Measurements from ENCODE around the gene NCBP3. TPM values are rescaled to one million over a fixed set of nuclear protein-coding genes. Genes with fewer than 3 reads are reported as not detected.

NCBP3 gene
- total and polyA plus RNA-seq, 2 of the 8 experiments (the other 6 are each of a cell fraction or from before 2014, with no cell fraction given) = 19.6 to 46.1 TPM

GRCh38 chr17:3817851-3818605 is 28.0 kb downstream of the NCBP3 start:
- no peaks in the 10 kb centered on the region for H3K9me3 ChIP-seq (ENCODE audit: insufficient read depth in 2 of 2, low read depth in 1 of 2, low read length in 1 of 2)
- H3K4me2 ChIP-seq (ENCODE audit: insufficient read depth in 1 of 2, low read depth in 2 of 2, low read length in 2 of 2) = no peak overlapping the region
- 94% methylated on average over 12 of the region's 12 CpGs; no CpG with 5 or more reads in 1 of the 2 experiments for WGBS, 2 experiments (ENCODE audit: extremely low coverage in 1 of 2, insufficient coverage in 1 of 2, insufficient read length in 1 of 2, insufficient replicate concordance in 2 of 2, low coverage in 1 of 2, low lambda C conversion rate in 2 of 2, missing lambda C conversion rate in 1 of 2)
- no peak overlapping the region for H2BK5ac ChIP-seq (ENCODE audit: low read depth, low read length)
- peaks cover 25 to 82% (median 64%) of the 10 kb centered on the region in 4 experiments; a peak in 7 of 8 replicates for H3K36me3 ChIP-seq (ENCODE audit: control insufficient read depth in 2 of 4, insufficient read depth in 4 of 4, low read length in 3 of 4)
- no peak overlapping the region for H3K4ac ChIP-seq (replicated peaks; ENCODE audit: insufficient read length, low read depth, low read length)
- no peak for FAIRE-seq
- no peak overlapping the region for H2BK120ac ChIP-seq (replicated peaks; ENCODE audit: low read depth, low read length)
- H3K56ac ChIP-seq (replicated peaks; ENCODE audit: insufficient read length, low read depth, low read length) = no peak overlapping the region
- H3K79me1 ChIP-seq (ENCODE audit: low read depth, low read length) = no peaks in the 10 kb centered on the region
- no peak overlapping the region; the same call in 1 of the 2 replicates for H4K8ac ChIP-seq (ENCODE audit: extremely low read depth, insufficient read depth, low read length)
- no peaks in the 10 kb centered on the region; the same call in 1 of the 2 replicates for H3K23me2 ChIP-seq (ENCODE audit: low read depth, low read length)
- DNase-seq (ENCODE audit: low read depth in 1 of 2, low spot score in 2 of 2) = no peak
- no peak overlapping the region for H4K5ac ChIP-seq (ENCODE audit: insufficient read length, low read depth, low read length)
- H2AK5ac ChIP-seq (ENCODE audit: low read depth, low read length) = no peak overlapping the region
- H3K18ac ChIP-seq (ENCODE audit: extremely low read depth, low read length) = no peak overlapping the region
- ChIA-PET CTCF (ENCODE audit: partially characterized antibody) (interaction anchor here (0.7 to 1.9 kb wide), 7 partner anchors 9 to 79 kb away, joined by 3 to 13 read pairs (median 4); no protein-coding TSS in a partner anchor), POLR2A (ENCODE audit: partially characterized antibody) (no interaction called here)
- H3K27ac ChIP-seq (ENCODE audit: low read depth, low read length) = no peak overlapping the region
- H3K27me3 ChIP-seq (replicated peaks in 1 of 4; ENCODE audit: control insufficient read depth in 3 of 4, extremely low read depth in 1 of 4, insufficient read depth in 3 of 4, low read length in 3 of 4) = no peaks in the 10 kb centered on the region
- no peak overlapping the region for H3K9ac ChIP-seq (replicated peaks in 1 of 4; ENCODE audit: extremely low read depth in 1 of 4, low read depth in 3 of 4, low read length in 3 of 4)
- no peak overlapping the region for H3K4me3 ChIP-seq (ENCODE audit: extremely low read depth in 1 of 4, insufficient read depth in 2 of 4, low read depth in 3 of 4, low read length in 4 of 4)
- H3K23ac ChIP-seq (ENCODE audit: insufficient read length) = no peak overlapping the region
- H2BK12ac ChIP-seq (ENCODE audit: low read depth, low read length) = no peak overlapping the region
- H4K20me1 ChIP-seq (replicated peaks in 1 of 2; ENCODE audit: control insufficient read depth in 1 of 2, insufficient read depth in 2 of 2, low read length in 2 of 2) = peaks cover 2 to 3% of the 10 kb centered on the region in 2 experiments
- H2BK20ac ChIP-seq (ENCODE audit: low read length) = no peak overlapping the region
- H4K91ac ChIP-seq (replicated peaks; ENCODE audit: insufficient read length, low read length) = no peak overlapping the region
- no peak overlapping the region for H3K14ac ChIP-seq (ENCODE audit: insufficient read length)
- H2BK15ac ChIP-seq (ENCODE audit: low read length) = no peak overlapping the region
- H3K4me1 ChIP-seq (replicated peaks in 1 of 4; ENCODE audit: control insufficient read depth in 3 of 4, insufficient read depth in 4 of 4, low read length in 3 of 4) = no peaks in the 10 kb centered on the region
- H2AFZ ChIP-seq (ENCODE audit: low read length) = no peak overlapping the region
- H3K79me2 ChIP-seq (ENCODE audit: control insufficient read depth in 1 of 2, insufficient read depth in 2 of 2, low read length in 2 of 2) = no peaks in the 10 kb centered on the region
- TF ChIP-seq, protein P1, sequence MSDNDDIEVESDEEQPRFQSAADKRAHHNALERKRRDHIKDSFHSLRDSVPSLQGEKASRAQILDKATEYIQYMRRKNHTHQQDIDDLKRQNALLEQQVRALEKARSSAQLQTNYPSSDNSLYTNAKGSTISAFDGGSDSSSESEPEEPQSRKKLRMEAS (IDR thresholded peaks at IDR 0.05) = no peak
- TF ChIP-seq GTF2F1 (IDR thresholded peaks at IDR 0.05; ENCODE audit: borderline replicate concordance, low read depth, low read length) = no peak
- no peak for TF ChIP-seq BRCA1 (IDR thresholded peaks at IDR 0.05; ENCODE audit: low read depth, low read length)
- TF ChIP-seq TEAD4 (IDR thresholded peaks at IDR 0.05; ENCODE audit: low read depth, low read length) = no peak
- no peak for TF ChIP-seq POLR2AphosphoS5 (IDR thresholded peaks at IDR 0.05; ENCODE audit: low read depth, low read length)
- no peak for TF ChIP-seq SUZ12 (IDR thresholded peaks at IDR 0.05; ENCODE audit: low read length)
- TF ChIP-seq SP2 (IDR thresholded peaks at IDR 0.05; ENCODE audit: low read length) = no peak
- no peak for TF ChIP-seq RAD21 (IDR thresholded peaks at IDR 0.05 in 1 of 2, conservative IDR thresholded peaks at IDR 0.05 in 1 of 2; ENCODE audit: low read depth in 2 of 2, low read length in 2 of 2)
- TF ChIP-seq JUND (IDR thresholded peaks at IDR 0.05; ENCODE audit: low read length) = no peak
- no peak for TF ChIP-seq CHD1 (IDR thresholded peaks at IDR 0.05; ENCODE audit: low read depth, low read length)
- no peak for TF ChIP-seq RNF2 (IDR thresholded peaks at IDR 0.05; ENCODE audit: borderline replicate concordance, low read depth, low read length, missing control alignments, poor library complexity, severe bottlenecking)
- no peak for TF ChIP-seq MAFK (IDR thresholded peaks at IDR 0.05; ENCODE audit: low read depth, low read length)
